A673 (cell line): ENCODE measurements around the gene CASP7.

Experiments
- EZH2 ChIP-seq: fragments of 200-600 bp; sonication (generic); IDR thresholded peaks from 2 replicates; pipeline ENCODE4 v1.6.1; 2017; ENCODE audit warnings: borderline replicate concordance, low read depth, mild to moderate bottlenecking, mixed read lengths, antibody characterized with exemption, low read length; ENCODE audit not compliant: poor library complexity, severe bottlenecking
- TF ChIP-seq, protein P1 (sequence below): fragments of 300-800, 200-600 bp; sonication (generic); conservative IDR thresholded peaks from 2 replicates; pipeline ENCODE4 v1.5.1; 2017; ENCODE audit warnings: low read depth, mild to moderate bottlenecking, antibody characterized with exemption, low read length, moderate library complexity, mixed read lengths

DNA sequence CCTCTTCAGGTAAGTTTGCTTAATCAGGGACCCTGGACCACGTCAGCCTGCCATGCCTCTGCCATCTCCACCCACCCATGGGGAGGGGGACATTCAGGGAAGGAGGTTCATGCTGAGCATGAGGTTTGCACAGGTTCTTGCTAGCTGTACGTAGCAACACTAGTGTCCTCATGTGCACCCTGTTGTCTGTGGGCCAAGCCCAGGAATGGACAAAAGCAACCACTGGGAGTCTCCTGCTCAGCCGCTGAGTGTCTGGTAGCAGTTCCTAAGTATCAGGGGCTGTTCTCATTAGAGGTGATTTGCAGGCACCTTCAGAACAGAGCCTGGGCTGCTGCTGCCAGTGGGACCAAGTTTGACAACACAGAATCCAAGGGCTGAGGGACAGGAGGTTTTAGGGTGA is 17.9 kb downstream of the CASP7 start:
- TF ChIP-seq, protein P1, sequence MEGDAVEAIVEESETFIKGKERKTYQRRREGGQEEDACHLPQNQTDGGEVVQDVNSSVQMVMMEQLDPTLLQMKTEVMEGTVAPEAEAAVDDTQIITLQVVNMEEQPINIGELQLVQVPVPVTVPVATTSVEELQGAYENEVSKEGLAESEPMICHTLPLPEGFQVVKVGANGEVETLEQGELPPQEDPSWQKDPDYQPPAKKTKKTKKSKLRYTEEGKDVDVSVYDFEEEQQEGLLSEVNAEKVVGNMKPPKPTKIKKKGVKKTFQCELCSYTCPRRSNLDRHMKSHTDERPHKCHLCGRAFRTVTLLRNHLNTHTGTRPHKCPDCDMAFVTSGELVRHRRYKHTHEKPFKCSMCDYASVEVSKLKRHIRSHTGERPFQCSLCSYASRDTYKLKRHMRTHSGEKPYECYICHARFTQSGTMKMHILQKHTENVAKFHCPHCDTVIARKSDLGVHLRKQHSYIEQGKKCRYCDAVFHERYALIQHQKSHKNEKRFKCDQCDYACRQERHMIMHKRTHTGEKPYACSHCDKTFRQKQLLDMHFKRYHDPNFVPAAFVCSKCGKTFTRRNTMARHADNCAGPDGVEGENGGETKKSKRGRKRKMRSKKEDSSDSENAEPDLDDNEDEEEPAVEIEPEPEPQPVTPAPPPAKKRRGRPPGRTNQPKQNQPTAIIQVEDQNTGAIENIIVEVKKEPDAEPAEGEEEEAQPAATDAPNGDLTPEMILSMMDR: no peak
- no peak for TF ChIP-seq EZH2
